ENCODE measurements around the gene ZNF385B.

Gene ZNF385B

GRCh38 chr2:179711375-179711774, 150.0 kb downstream of the ZNF385B start:
- no peak for TF ChIP-seq CTCF (IDR thresholded peaks at IDR 0.05; ENCODE audit: extremely low read depth, insufficient read depth, missing control alignments)
- no peak for DNase-seq (ENCODE audit: low spot score)
- in situ Hi-C loops (cut with MboI; ENCODE audit: low pct_unique_long_range_greater_than_20kb, low sequenced_read_pairs, unreplicated experiment), result no loop called here

GRCh38 chr2:179703702-179704101, 157.7 kb downstream of the ZNF385B start:
- in situ Hi-C loops (cut with MboI; ENCODE audit: low pct_unique_long_range_greater_than_20kb, low sequenced_read_pairs, unreplicated experiment), result no loop called here
- no peak for DNase-seq (ENCODE audit: low spot score)
- TF ChIP-seq CTCF (IDR thresholded peaks at IDR 0.05; ENCODE audit: extremely low read depth, insufficient read depth, missing control alignments), result no peak

GRCh38 chr2:179702912-179703311, 158.5 kb downstream of the ZNF385B start:
- in situ Hi-C loops (cut with MboI; ENCODE audit: low pct_unique_long_range_greater_than_20kb, low sequenced_read_pairs, unreplicated experiment), result no loop called here
- no peak for DNase-seq (ENCODE audit: low spot score)
- TF ChIP-seq CTCF (IDR thresholded peaks at IDR 0.05; ENCODE audit: extremely low read depth, insufficient read depth, missing control alignments), result no peak

- no peak for TF ChIP-seq CTCF (IDR thresholded peaks at IDR 0.05; ENCODE audit: extremely low read depth, insufficient read depth, missing control alignments)
- DNase-seq (ENCODE audit: low spot score), result no peak
- in situ Hi-C loops (cut with MboI; ENCODE audit: low pct_unique_long_range_greater_than_20kb, low sequenced_read_pairs, unreplicated experiment), result no loop called here
These were observed 159.8 kb downstream of the ZNF385B start for GRCh38 chr2:179701524-179702110.

- no peak for DNase-seq (ENCODE audit: low spot score)
- in situ Hi-C loops (cut with MboI; ENCODE audit: low pct_unique_long_range_greater_than_20kb, low sequenced_read_pairs, unreplicated experiment), result no loop called here
These were observed 165.9 kb downstream of the ZNF385B start for GRCh38 chr2:179695486-179695885.

GRCh38 chr2:179694963-179695362, 166.4 kb downstream of the ZNF385B start:
- in situ Hi-C loops (cut with MboI; ENCODE audit: low pct_unique_long_range_greater_than_20kb, low sequenced_read_pairs, unreplicated experiment), result no loop called here
- no peak for TF ChIP-seq CTCF (IDR thresholded peaks at IDR 0.05; ENCODE audit: extremely low read depth, insufficient read depth, missing control alignments)
- no peak for DNase-seq (ENCODE audit: low spot score)

More at GRCh38 chr2:179695486-179695885, 165.9 kb downstream of the ZNF385B start:
- no peak for TF ChIP-seq CTCF (IDR thresholded peaks at IDR 0.05; ENCODE audit: extremely low read depth, insufficient read depth, missing control alignments)
